Fibroblast of lung (primary cell): ENCODE measurements around the gene PTS. TPM values are rescaled to one million over a fixed set of nuclear protein-coding genes. Genes with fewer than 3 reads are reported as not detected.

Experiments
- DNase-seq, 2 donors: peaks; one replicate each; pipeline versions ENCODE4 v3.0.0 to v3.0.0-alpha.2; 2010; ENCODE audit warnings: low read depth in 2 of 2
- H2AFZ ChIP-seq: 2 replicates; pipeline ENCODE4 v1.5.1; 2012; ENCODE audit warnings: low read length, control low read depth, inconsistent platforms
- H3K27ac ChIP-seq: 2 replicates; pipeline ENCODE4 v1.5.1; 2011; ENCODE audit warnings: low read length, control low read depth; ENCODE audit not compliant: insufficient read depth
- H3K27me3 ChIP-seq: 2 replicates; pipeline ENCODE4 v1.5.1; 2011; ENCODE audit warnings: mild to moderate bottlenecking, low read length; ENCODE audit not compliant: control insufficient read depth, insufficient read depth
- H3K36me3 ChIP-seq: 2 replicates; pipeline ENCODE4 v1.5.1; 2011; ENCODE audit warnings: low read length; ENCODE audit not compliant: control insufficient read depth, insufficient read depth
- H3K4me1 ChIP-seq: 2 replicates; pipeline ENCODE4 v1.5.1; 2011; ENCODE audit warnings: low read length; ENCODE audit not compliant: control insufficient read depth, insufficient read depth; ENCODE audit errors: extremely low read depth
- H3K4me2 ChIP-seq: 2 replicates; pipeline ENCODE4 v1.5.1; 2011; ENCODE audit warnings: low read length, control low read depth; ENCODE audit not compliant: insufficient read depth; ENCODE audit errors: extremely low read depth
- H3K4me3 ChIP-seq, 4 experiments: fragments of 200-600 bp in 1 of 4; sonication (generic) in 1 of 4; replicated peaks in 1 of 4; 2 replicates each; pipeline ENCODE4 v1.5.1; 2011 to 2016; ENCODE audit warnings: low read length in 4 of 4, low read depth in 3 of 4, mild to moderate bottlenecking in 3 of 4, control low read depth in 2 of 4, inconsistent platforms in 1 of 4, mixed read lengths in 1 of 4; ENCODE audit not compliant: insufficient read depth in 1 of 4; ENCODE audit errors: control extremely low read depth in 1 of 4
- H3K79me2 ChIP-seq: 2 replicates; pipeline ENCODE4 v1.5.1; 2012; ENCODE audit warnings: mild to moderate bottlenecking, low read length, inconsistent platforms; ENCODE audit not compliant: control insufficient read depth, insufficient read depth
- H3K9ac ChIP-seq: 2 replicates; pipeline ENCODE4 v1.5.1; 2011; ENCODE audit warnings: mild to moderate bottlenecking, low read length, control low read depth; ENCODE audit not compliant: insufficient read depth
- H3K9me3 ChIP-seq: 2 replicates; pipeline ENCODE4 v1.5.1; 2012; ENCODE audit warnings: low read depth, low read length; ENCODE audit not compliant: control insufficient read depth, insufficient read depth
- H4K20me1 ChIP-seq: 2 replicates; pipeline ENCODE4 v1.5.1; 2011; ENCODE audit warnings: low read length; ENCODE audit not compliant: control insufficient read depth, insufficient read depth; ENCODE audit errors: extremely low read depth
- EZH2 ChIP-seq: IDR thresholded peaks from 2 replicates; pipeline ENCODE4 v1.5.1; 2012; ENCODE audit warnings: low read length, control low read depth, mild to moderate bottlenecking; ENCODE audit errors: missing control alignments
- polyA plus RNA-seq, 2 donors: library from polyadenylated mRNA; depleted of rRNA in 1 of 2; stranded (reverse) in 1 of 2; unstranded in 1 of 2; fragments of >200 nt; gene quantifications; 2 replicates each; pipeline ENCODE4 v1.2.1, GENCODE V29; 2011 to 2012; ENCODE audit warnings: missing spikeins in 1 of 2
- total RNA-seq: library from RNA; depleted of rRNA; stranded (reverse); fragments of >200 nt; gene quantifications from 2 replicates; pipeline ENCODE4 v1.2.1, GENCODE V29; 2014
- TF ChIP-seq, protein P1 (sequence below), 2 donors: IDR thresholded peaks in 1 of 2; conservative IDR thresholded peaks in 1 of 2; 1 replicate in 1 of 2; 2 replicates in 1 of 2; pipeline ENCODE4 v1.5.1; 2011 to 2012; ENCODE audit warnings: low read length in 2 of 2, control low read depth in 1 of 2, inconsistent platforms in 1 of 2, low read depth in 1 of 2, mild to moderate bottlenecking in 1 of 2

PTS gene
- total and polyA plus RNA-seq, 2 donors (not counting 1 experiment from before 2014, with no cell fraction given), result 47.4 to 69.0 TPM

DNA sequence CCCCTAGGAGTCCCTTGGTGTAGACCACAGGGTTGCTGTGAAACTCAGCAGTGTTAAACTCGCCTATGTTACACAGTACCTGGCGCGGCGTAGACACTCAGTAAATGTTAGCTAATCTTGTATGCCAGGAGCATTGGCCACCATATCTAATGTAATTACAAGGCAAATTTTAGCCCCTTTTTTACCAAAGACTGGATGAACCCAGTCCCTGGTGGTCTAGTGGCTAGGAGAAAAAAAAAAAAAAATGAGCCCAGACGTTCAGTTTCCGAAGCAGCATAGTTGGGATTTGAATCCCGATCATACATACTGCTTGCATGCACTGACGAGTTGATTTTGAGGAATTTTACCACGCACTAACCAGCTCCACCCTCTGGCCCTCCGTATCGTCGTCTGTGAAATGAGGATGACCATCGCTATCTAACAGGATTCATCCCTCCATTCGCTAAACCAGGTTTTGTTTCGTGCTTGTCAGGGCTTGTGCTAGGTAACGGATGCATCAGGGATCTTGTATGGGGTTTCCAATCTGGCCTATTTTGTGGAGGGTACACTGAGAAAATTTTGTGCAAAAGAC lies 688 bp downstream of the PTS start:
- H3K4me1 ChIP-seq, result peaks cover 7% of the 10 kb centered on the region
- no peaks in the 10 kb centered on the region for H3K9me3 ChIP-seq
- H2AFZ ChIP-seq, result peak overlapping the region; percentile 72
- peak overlapping the region; percentile 97 for H3K9ac ChIP-seq
- no peaks in the 10 kb centered on the region for H3K27me3 ChIP-seq
- peak; percentile 47 to 54 for DNase-seq
- peaks cover 25% of the 10 kb centered on the region for H3K79me2 ChIP-seq
- peaks cover 2% of the 10 kb centered on the region for H3K36me3 ChIP-seq
- H4K20me1 ChIP-seq, result no peaks in the 10 kb centered on the region
- peak overlapping the region; percentile 74 to 97 (median 90) for H3K4me3 ChIP-seq
- peak overlapping the region; percentile 98 for H3K4me2 ChIP-seq
- TF ChIP-seq EZH2, result no peak
- TF ChIP-seq, protein P1, sequence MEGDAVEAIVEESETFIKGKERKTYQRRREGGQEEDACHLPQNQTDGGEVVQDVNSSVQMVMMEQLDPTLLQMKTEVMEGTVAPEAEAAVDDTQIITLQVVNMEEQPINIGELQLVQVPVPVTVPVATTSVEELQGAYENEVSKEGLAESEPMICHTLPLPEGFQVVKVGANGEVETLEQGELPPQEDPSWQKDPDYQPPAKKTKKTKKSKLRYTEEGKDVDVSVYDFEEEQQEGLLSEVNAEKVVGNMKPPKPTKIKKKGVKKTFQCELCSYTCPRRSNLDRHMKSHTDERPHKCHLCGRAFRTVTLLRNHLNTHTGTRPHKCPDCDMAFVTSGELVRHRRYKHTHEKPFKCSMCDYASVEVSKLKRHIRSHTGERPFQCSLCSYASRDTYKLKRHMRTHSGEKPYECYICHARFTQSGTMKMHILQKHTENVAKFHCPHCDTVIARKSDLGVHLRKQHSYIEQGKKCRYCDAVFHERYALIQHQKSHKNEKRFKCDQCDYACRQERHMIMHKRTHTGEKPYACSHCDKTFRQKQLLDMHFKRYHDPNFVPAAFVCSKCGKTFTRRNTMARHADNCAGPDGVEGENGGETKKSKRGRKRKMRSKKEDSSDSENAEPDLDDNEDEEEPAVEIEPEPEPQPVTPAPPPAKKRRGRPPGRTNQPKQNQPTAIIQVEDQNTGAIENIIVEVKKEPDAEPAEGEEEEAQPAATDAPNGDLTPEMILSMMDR (conservative IDR thresholded peaks at IDR 0.05 in 1 of 2, IDR thresholded peaks at IDR 0.05 in 1 of 2; ENCODE audit: low read depth in 1 of 2, low read length in 2 of 2), result peak in 1 of 2 donors; percentile 9
- H3K27ac ChIP-seq, result peak overlapping the region; percentile 99

DNA sequence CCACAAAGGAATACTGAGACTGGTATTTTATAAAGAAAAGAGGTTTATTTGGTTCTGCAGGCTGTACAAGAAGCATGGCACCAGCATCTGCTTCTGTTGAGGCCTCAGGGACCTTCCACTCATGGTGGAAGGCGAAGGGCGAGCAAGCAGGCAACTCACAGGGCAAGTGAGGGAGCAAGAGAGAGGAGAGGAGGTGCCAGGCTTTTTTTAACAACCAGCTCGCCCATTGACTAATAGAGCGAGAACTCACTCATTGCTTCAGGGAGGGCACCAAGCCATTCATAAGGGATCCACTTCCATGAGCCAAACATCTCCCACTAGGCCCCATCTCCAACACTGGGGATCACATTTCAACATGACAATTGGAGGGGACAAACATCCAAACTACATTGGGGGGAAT lies 1.2 kb downstream of the PTS start:
- peaks cover 2% of the 10 kb centered on the region for H3K36me3 ChIP-seq
- peak overlapping the region; percentile 99 for H3K27ac ChIP-seq
- no peaks in the 10 kb centered on the region for H4K20me1 ChIP-seq
- no peaks in the 10 kb centered on the region for H3K27me3 ChIP-seq
- H3K4me1 ChIP-seq, result peaks cover 7% of the 10 kb centered on the region
- H3K9ac ChIP-seq, result no peak overlapping the region
- H3K9me3 ChIP-seq, result no peaks in the 10 kb centered on the region
- no peak overlapping the region for H2AFZ ChIP-seq
- TF ChIP-seq, protein P1 (conservative IDR thresholded peaks at IDR 0.05 in 1 of 2, IDR thresholded peaks at IDR 0.05 in 1 of 2; ENCODE audit: low read depth in 1 of 2, low read length in 2 of 2), result no peak
- TF ChIP-seq EZH2, result no peak
- peak overlapping the region; percentile 74 to 97 (median 90) for H3K4me3 ChIP-seq
- DNase-seq, result no peak
- peak overlapping the region; percentile 98 for H3K4me2 ChIP-seq
- H3K79me2 ChIP-seq, result peaks cover 25% of the 10 kb centered on the region

DNA sequence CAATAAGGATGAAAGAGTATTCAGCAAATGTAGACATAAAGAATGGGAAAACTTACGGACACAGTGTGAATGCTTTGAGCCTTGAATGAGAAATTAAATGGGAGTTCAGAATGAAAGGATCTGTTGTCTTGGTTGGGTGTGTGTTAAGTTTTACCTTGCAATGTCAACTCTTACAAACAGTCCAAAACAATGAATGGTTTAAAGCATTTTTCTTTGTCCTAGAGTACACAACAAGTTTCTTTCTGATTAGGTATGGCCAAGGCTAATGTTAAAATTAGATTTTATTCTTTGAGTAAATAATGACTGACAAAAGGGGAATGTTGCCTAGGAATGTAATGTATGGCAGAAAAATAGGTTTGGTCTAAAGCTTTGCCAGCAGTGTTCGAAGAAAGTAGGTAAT lies 2.5 kb downstream of the PTS start:
- H3K9ac ChIP-seq, result no peak overlapping the region
- H4K20me1 ChIP-seq, result no peaks in the 10 kb centered on the region
- no peak overlapping the region for H3K4me2 ChIP-seq
- H3K27me3 ChIP-seq, result no peaks in the 10 kb centered on the region
- peaks cover 2% of the 10 kb centered on the region for H3K36me3 ChIP-seq
- no peak for TF ChIP-seq EZH2
- TF ChIP-seq, protein P1 (conservative IDR thresholded peaks at IDR 0.05 in 1 of 2, IDR thresholded peaks at IDR 0.05 in 1 of 2; ENCODE audit: low read depth in 1 of 2, low read length in 2 of 2), result no peak
- peaks cover 25% of the 10 kb centered on the region for H3K79me2 ChIP-seq
- H3K27ac ChIP-seq, result no peak overlapping the region
- H3K9me3 ChIP-seq, result no peaks in the 10 kb centered on the region
- peaks cover 7% of the 10 kb centered on the region for H3K4me1 ChIP-seq
- H2AFZ ChIP-seq, result no peak overlapping the region
- no peak for DNase-seq
- no peak overlapping the region for H3K4me3 ChIP-seq
